RPMI8226 (cell line): ENCODE measurements around the gene CFAP92.
"Not testable (repeated sequence)": the region's sequence is repeated elsewhere in the genome, so short reads cannot be mapped to it uniquely, and the experiment has no call there.

Experiments
- DNase-seq: peaks from one replicate; pipeline ENCODE4 v3.0.0-alpha.2; 2015

The CFAP92 gene

GRCh38 chr3:128895843-128896697, 97.8 kb downstream of the CFAP92 start:
- no peak for DNase-seq

DNA sequence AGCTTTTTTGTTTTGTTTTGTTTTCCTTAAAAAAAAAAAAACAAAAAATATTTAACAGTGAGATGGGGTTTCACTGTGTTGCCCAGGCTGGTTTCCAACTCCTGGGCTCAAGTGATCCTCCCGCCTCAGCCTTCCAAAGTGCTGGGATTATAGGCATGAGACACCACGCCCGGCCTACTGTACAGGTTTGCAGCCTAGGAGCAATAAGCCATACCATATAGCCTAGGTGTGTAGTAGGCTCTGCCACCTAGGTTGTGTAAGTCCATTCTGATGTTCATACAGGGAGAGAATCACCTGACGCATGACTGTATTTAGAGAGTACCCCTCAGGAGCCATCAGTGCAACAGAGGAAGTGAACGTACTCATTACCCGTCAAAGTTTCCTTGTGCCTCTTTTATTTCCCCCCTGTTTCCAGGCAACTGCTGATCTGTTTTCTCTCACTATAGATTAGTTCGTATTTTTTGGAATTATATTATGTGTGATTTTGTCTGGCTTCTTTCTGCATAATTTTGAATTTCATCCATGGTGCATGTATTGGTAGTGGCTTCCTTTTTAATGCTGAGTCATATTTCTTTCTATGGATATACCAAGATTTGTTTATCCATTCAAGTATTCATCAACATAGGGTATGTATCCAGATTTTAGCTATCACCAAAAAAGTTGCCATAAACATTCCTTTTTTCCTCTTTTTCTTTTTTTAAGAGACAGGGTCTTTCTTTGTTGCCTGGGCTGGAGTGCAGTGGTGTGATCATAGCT, 104.6 kb downstream of the CFAP92 start:
- DNase-seq = no peak

DNA sequence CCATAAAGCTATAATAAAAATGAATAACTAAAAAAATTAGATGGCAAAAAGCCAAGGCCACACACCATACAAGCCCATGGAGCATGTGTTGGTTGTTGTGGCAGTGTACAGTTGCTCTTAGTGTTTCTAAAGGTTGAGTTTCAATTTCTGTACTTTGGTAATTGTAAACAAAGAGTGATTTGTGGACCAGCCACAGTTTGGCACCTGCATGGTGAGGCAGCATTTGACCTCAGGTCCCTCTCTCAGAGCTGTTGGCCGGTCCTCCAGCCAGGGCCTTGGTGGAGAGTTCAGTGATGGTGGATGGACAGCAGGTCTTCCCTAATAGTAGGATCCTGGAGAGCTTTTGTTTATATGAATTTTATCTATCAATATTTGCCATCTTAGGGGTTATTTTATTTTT, 108.9 kb downstream of the CFAP92 start:
- DNase-seq = no peak

DNA sequence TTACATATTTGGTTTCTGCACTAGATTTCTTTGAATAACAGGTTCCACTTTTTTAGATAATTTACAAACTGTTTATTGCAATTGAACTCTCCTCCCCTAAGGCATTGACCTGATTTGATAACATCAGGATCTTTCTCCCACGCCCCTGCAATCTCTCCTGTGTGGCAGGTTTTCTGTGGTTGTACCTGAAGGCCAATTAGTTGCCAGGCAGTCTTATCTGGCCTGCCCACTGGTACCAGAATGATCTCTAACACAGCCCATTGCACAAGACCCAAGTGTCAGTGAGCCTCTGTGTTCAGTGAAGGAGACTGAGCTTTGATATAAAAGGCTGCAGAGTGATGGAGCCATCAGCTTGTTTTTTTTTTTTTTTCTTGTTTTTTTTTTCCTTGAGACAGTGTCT, 111.2 kb downstream of the CFAP92 start:
- no peak for DNase-seq

GRCh38 chr3:128881576-128881975, 112.3 kb downstream of the CFAP92 start:
- DNase-seq = no peak

- DNase-seq = not testable (repeated sequence)
These were observed 113.4 kb downstream of the CFAP92 start for GRCh38 chr3:128880455-128880854.

GRCh38 chr3:128879991-128880390, 113.9 kb downstream of the CFAP92 start:
- DNase-seq = no peak

- peak; percentile 98 for DNase-seq
These were observed 114.5 kb downstream of the CFAP92 start, which contains the start of gene ACAD9 for GRCh38 chr3:128879125-128879969. TSS of gene ACAD9 (plus strand) at chr3:128879620. CDS start at chr3:128879692, 72 bp downstream.

DNA sequence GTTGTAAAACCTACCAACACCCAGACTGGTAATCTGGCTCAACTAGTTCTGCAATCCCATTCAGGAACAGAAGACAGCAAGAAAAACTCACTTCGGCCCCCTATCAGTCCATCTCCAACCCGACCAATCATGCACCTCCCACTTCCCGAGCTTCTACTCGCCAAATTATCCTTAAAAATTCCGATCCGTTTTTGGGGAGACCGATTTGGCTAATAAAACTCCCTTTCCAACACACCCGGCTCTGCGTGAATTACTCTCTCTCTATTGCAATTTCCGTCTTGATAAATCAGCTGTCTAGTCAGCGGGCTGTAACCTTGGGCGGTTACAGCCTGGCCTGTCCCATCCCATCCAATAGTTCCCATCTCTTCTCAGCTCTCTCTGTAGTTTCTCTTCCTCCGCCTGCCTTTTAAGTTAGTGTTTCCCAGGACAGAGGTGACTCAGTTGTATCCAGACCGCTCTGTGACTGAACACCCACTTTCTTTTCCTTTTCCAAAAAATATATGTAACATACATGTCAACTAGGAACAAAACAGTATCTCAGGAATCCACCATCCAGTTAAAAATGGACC, 115.2 kb downstream of the CFAP92 start:
- peak; percentile 38 for DNase-seq

- DNase-seq = no peak
These were observed 115.8 kb downstream of the CFAP92 start for GRCh38 chr3:128878011-128878457.

GRCh38 chr3:128875556-128876120, 118.2 kb downstream of the CFAP92 start:
- DNase-seq = peak; percentile 71

- no peak for DNase-seq
These were observed 119.2 kb downstream of the CFAP92 start for GRCh38 chr3:128874481-128875180.

DNA sequence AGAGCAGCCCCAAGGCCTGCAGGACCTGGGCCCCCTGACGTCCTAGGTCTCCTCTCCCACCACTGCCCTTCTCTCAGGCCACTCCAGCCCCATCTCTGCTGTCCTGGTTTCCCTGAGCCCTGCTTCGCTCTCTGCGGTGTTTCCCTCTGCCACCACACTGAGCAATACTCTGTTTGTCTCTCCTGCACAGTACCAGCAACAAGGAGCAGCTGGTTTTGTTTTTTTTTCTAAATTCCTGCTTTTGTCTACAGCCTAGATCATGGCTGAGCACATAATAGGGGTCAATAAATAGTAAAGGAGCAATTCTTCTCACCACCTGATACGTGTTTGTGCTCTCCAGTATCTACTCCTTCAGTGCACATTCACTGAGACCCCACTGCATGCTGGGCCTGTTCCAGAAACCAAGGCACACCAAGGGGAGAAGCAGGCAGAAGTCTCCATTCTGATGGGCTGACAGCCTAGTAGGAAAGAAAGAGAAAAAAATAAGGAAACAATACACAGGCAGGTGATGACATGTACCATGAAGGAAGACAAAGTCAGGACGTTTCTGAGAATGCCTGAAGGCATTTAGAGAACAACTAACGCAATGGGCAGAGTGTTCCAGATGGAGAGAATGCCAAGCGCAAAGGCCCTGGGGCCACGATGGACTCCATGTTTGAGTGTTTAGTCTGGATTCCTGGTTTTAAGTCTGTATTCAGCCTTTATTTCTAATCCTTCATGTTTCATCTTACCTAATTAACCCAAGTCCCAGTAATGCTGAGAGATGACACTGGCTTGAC, 120.4 kb downstream of the CFAP92 start:
- no peak for DNase-seq

DNA sequence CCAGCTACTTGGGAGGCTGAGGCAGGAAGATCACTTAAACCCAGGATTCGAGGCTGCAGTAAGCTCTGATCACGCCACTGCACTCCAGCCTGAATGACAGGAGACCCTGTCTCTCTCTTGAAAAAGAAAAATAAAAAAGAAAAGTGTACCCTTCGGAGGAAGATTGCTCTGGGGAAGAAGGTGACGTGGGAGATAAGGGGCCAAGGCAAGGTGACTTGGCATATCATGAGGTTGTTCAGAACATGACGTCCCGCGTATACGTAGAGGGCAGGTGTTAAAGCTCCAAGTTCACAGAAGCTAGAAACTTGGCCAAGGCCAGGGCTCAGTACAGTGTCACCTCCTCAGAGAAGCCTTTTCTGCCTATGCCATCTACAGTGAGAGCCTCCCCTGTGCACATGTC, 121.1 kb downstream of the CFAP92 start:
- DNase-seq = no peak

- DNase-seq = no peak
These were observed 121.6 kb downstream of the CFAP92 start for GRCh38 chr3:128872282-128872681.

DNA sequence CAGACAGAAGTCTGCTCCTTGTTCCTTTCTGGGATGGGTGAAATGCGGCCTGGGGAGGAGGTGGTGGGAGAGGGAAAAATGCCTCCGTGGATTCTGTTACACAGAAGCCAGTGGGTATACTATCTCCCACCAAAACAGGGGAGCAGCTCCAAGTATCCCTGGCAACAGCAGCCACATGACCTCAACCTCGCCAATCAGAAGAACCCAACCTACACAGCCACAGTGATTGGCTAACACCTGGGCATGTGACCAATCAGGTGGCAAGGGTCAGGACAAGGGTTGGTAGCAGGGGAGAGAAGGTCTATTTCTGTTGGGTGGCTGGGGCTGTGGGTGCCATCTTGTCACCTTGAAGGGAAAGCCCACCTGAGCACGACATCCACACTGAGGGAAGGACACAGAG, 123.5 kb downstream of the CFAP92 start:
- no peak for DNase-seq

DNA sequence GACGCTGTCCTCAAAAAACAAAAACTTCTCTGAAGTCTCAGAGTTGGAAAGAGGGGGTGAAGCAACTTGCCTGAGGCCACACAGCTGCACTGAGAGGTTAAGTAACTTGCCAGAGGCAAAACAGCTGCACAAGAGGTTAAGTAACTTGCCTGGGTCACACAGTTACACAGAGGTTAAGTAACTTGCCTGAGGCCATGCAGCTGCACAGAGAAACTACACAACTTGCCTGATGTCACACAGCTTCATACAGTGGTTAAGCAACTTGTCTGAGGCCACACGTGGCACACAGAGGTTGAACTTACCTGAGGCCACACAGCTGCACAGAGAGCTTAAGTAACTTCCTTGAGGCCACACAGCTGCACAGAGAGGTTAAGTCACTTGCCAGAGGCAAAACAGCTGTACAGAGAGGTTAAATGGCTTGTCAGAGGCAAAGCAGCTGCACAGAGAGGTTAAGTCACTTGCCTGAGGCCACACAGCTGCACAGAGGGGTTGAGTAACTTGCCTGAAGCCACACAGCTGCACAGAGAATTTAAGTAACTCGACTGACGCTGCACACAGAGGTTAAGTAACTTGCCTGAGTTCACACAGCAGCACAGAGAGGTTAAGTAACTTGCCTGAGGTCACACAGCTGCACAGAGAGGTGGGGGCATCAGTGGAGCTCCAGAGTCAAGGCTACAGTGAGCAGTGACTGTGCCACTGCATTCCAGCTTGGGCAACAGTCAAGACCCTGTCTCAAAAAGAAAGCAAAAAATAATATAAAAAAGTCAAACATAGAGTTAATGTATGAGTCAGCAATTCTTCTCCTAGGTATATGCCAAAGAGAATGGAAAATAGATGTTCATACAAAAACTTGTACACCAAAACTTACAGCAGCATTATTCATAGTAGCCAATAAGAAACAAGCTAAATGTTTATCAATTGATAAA, 126.4 kb downstream of the CFAP92 start:
- peak; percentile 46 for DNase-seq

- not testable (repeated sequence) for DNase-seq
These were observed 128.7 kb downstream of the CFAP92 start for GRCh38 chr3:128864849-128865804.
